K562 (cell line): ENCODE data around the gene SLC34A2.

Experiments
- EP300 ChIP-seq: IDR thresholded peaks from 2 replicates; pipeline ENCODE4 v1.6.1; 2012; ENCODE audit warnings: low read length, improper control_type of control experiment
- FOS ChIP-seq: IDR thresholded peaks from 3 replicates; pipeline ENCODE4 v1.6.1; 2011; ENCODE audit not compliant: insufficient read length; ENCODE audit errors: extremely low read depth
- FOXK1 ChIP-seq: sonication (generic); formaldehyde crosslinking; IDR thresholded peaks from 2 replicates; pipeline ENCODE4 v1.8.0; 2022; ENCODE audit warnings: missing genetic modification reagents, mild to moderate bottlenecking, borderline replicate concordance
- KLF1 ChIP-seq: fragments of 450-650 bp; IDR thresholded peaks from 2 replicates; pipeline ENCODE4 v1.6.1; 2016; ENCODE audit warnings: missing genetic modification characterization, missing compliant biosample characterization
- YBX1 ChIP-seq: fragments of 450-650 bp; IDR thresholded peaks from 2 replicates; pipeline ENCODE4 v1.7.1; 2016; ENCODE audit warnings: mild to moderate bottlenecking
- ZNF766 ChIP-seq: fragments of 200-800 bp; sonication (Bioruptor generic); conservative IDR thresholded peaks from 2 replicates; pipeline ENCODE4 v1.6.1; 2016; ENCODE audit warnings: missing genetic modification characterization, missing compliant biosample characterization
- TF ChIP-seq, protein P1 (sequence below): sonication (generic); formaldehyde crosslinking; IDR thresholded peaks from 2 replicates; pipeline ENCODE4 v1.8.1; 2023; ENCODE audit warnings: mild to moderate bottlenecking, missing genetic modification reagents
- TF ChIP-seq, protein P2 (sequence below), 3 experiments: IDR thresholded peaks in 2 of 3; conservative IDR thresholded peaks in 1 of 3; 2 replicates each; pipeline ENCODE4 v1.5.1; 2011 to 2012; ENCODE audit warnings: low read length in 3 of 3, mild to moderate bottlenecking in 3 of 3, control low read depth in 2 of 3, improper control_type of control experiment in 1 of 3, inconsistent platforms in 1 of 3, low read depth in 1 of 3, mixed read lengths in 1 of 3, moderate library complexity in 1 of 3; ENCODE audit not compliant: insufficient read depth in 2 of 3
- TF ChIP-seq, protein P3 (sequence below): fragments of 250-450 bp; sonication (Bioruptor Pico); IDR thresholded peaks from 2 replicates; pipeline ENCODE4 v1.8.0; 2022; ENCODE audit warnings: inconsistent platforms
- TF ChIP-seq, protein P4 (sequence below), 2 experiments: fragments of 450-650 bp; formaldehyde crosslinking in 1 of 2; IDR thresholded peaks; 2 replicates each; pipeline versions ENCODE4 v1.4.0 to v1.6.1; 2014 to 2020; ENCODE audit warnings: mild to moderate bottlenecking in 2 of 2, borderline replicate concordance in 1 of 2, low read depth in 1 of 2

DNA sequence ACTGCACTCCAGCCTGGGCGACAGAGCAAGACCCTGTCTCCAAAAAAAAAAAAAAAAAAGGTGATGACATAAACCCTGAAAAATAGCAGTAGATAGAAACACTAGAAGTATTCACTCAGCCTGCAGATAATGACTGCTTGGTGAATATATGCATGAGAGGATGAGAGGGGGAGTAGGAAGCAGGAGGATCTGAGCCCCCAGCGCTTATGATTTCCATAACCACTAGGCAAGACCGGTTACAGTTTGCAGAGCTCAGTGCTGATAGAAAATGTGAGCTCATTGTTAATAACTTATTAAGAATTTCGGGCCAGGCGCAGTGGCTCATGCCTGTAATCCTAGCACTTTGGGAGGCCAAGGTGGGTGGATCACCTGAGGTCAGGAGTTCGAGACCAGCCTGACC, 40.8 kb upstream of the SLC34A2 start:
- no peak for TF ChIP-seq EP300
- TF ChIP-seq, protein P1, sequence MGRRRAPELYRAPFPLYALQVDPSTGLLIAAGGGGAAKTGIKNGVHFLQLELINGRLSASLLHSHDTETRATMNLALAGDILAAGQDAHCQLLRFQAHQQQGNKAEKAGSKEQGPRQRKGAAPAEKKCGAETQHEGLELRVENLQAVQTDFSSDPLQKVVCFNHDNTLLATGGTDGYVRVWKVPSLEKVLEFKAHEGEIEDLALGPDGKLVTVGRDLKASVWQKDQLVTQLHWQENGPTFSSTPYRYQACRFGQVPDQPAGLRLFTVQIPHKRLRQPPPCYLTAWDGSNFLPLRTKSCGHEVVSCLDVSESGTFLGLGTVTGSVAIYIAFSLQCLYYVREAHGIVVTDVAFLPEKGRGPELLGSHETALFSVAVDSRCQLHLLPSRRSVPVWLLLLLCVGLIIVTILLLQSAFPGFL (CRISPR knock-in tag) = no peak
- TF ChIP-seq ZNF766 (CRISPR knock-in tag) = no peak
- TF ChIP-seq YBX1 = no peak
- TF ChIP-seq, protein P2, sequence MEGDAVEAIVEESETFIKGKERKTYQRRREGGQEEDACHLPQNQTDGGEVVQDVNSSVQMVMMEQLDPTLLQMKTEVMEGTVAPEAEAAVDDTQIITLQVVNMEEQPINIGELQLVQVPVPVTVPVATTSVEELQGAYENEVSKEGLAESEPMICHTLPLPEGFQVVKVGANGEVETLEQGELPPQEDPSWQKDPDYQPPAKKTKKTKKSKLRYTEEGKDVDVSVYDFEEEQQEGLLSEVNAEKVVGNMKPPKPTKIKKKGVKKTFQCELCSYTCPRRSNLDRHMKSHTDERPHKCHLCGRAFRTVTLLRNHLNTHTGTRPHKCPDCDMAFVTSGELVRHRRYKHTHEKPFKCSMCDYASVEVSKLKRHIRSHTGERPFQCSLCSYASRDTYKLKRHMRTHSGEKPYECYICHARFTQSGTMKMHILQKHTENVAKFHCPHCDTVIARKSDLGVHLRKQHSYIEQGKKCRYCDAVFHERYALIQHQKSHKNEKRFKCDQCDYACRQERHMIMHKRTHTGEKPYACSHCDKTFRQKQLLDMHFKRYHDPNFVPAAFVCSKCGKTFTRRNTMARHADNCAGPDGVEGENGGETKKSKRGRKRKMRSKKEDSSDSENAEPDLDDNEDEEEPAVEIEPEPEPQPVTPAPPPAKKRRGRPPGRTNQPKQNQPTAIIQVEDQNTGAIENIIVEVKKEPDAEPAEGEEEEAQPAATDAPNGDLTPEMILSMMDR (IDR thresholded peaks at IDR 0.05 in 2 of 3, conservative IDR thresholded peaks at IDR 0.05 in 1 of 3; ENCODE audit: insufficient read depth in 2 of 3, low read depth in 1 of 3, low read length in 3 of 3) = no peak
- TF ChIP-seq KLF1 (tag) = no peak
- TF ChIP-seq, protein P3, sequence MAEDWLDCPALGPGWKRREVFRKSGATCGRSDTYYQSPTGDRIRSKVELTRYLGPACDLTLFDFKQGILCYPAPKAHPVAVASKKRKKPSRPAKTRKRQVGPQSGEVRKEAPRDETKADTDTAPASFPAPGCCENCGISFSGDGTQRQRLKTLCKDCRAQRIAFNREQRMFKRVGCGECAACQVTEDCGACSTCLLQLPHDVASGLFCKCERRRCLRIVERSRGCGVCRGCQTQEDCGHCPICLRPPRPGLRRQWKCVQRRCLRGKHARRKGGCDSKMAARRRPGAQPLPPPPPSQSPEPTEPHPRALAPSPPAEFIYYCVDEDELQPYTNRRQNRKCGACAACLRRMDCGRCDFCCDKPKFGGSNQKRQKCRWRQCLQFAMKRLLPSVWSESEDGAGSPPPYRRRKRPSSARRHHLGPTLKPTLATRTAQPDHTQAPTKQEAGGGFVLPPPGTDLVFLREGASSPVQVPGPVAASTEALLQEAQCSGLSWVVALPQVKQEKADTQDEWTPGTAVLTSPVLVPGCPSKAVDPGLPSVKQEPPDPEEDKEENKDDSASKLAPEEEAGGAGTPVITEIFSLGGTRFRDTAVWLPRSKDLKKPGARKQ (CRISPR knock-in tag) = no peak
- TF ChIP-seq FOS = no peak
- TF ChIP-seq, protein P4, sequence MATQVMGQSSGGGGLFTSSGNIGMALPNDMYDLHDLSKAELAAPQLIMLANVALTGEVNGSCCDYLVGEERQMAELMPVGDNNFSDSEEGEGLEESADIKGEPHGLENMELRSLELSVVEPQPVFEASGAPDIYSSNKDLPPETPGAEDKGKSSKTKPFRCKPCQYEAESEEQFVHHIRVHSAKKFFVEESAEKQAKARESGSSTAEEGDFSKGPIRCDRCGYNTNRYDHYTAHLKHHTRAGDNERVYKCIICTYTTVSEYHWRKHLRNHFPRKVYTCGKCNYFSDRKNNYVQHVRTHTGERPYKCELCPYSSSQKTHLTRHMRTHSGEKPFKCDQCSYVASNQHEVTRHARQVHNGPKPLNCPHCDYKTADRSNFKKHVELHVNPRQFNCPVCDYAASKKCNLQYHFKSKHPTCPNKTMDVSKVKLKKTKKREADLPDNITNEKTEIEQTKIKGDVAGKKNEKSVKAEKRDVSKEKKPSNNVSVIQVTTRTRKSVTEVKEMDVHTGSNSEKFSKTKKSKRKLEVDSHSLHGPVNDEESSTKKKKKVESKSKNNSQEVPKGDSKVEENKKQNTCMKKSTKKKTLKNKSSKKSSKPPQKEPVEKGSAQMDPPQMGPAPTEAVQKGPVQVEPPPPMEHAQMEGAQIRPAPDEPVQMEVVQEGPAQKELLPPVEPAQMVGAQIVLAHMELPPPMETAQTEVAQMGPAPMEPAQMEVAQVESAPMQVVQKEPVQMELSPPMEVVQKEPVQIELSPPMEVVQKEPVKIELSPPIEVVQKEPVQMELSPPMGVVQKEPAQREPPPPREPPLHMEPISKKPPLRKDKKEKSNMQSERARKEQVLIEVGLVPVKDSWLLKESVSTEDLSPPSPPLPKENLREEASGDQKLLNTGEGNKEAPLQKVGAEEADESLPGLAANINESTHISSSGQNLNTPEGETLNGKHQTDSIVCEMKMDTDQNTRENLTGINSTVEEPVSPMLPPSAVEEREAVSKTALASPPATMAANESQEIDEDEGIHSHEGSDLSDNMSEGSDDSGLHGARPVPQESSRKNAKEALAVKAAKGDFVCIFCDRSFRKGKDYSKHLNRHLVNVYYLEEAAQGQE (IDR thresholded peaks at IDR 0.05; ENCODE audit: borderline replicate concordance) = no peak
- TF ChIP-seq, protein P4 (CRISPR knock-in tag; IDR thresholded peaks at IDR 0.05; ENCODE audit: low read depth) = no peak
- TF ChIP-seq FOXK1 (CRISPR knock-in tag) = no peak
